SIG-M5 treated with dmso at 0.1 percent for 504 hours (cell line): ENCODE measurements around the gene PPP1CC.
"Not testable (repeated sequence)": the region's sequence is repeated elsewhere in the genome, so short reads cannot be mapped to it uniquely, and the experiment has no call there.

ENCODE experiments used
- DNase-seq: peaks from one replicate; lab custom pipeline; 2025; ENCODE audit not compliant: unreplicated experiment; lab: John Stamatoyannopoulos, UW

The PPP1CC gene

GRCh38 chr12:110742718-110743570 lies at the start of gene PPP1CC:
PPP1CC (minus strand) TSS chr12:110742891; CDS start chr12:110742707, 184 bp downstream.
- peak; percentile 96 for DNase-seq

- DNase-seq = no peak
These were observed 48.9 kb upstream of the PPP1CC start for GRCh38 chr12:110791589-110791988.

- no peak for DNase-seq
These were observed 47.6 kb upstream of the PPP1CC start for GRCh38 chr12:110790301-110790700.

- no peak for DNase-seq
These were observed 43.3 kb upstream of the PPP1CC start for GRCh38 chr12:110786012-110786411.

GRCh38 chr12:110785240-110785639 lies 42.5 kb upstream of the PPP1CC start:
- DNase-seq = no peak

GRCh38 chr12:110782922-110783321 lies 40.2 kb upstream of the PPP1CC start:
- DNase-seq = no peak

- no peak for DNase-seq
These were observed 39.4 kb upstream of the PPP1CC start for GRCh38 chr12:110782094-110782493.

- DNase-seq = no peak
These were observed 37.8 kb upstream of the PPP1CC start for GRCh38 chr12:110780448-110780847.

GRCh38 chr12:110778833-110779577 lies 36.3 kb upstream of the PPP1CC start:
- no peak for DNase-seq

- DNase-seq = no peak
These were observed 33.7 kb upstream of the PPP1CC start for GRCh38 chr12:110776410-110776809.

- no peak for DNase-seq
These were observed 33.3 kb upstream of the PPP1CC start for GRCh38 chr12:110775997-110776396.

- DNase-seq = no peak
These were observed 32.1 kb upstream of the PPP1CC start for GRCh38 chr12:110774824-110775223.

- no peak for DNase-seq
These were observed 26.3 kb upstream of the PPP1CC start for GRCh38 chr12:110768960-110769359.

- no peak for DNase-seq
These were observed 25.2 kb upstream of the PPP1CC start for GRCh38 chr12:110767863-110768262.

GRCh38 chr12:110766311-110767154 lies 23.8 kb upstream of the PPP1CC start:
- peak; percentile 15 for DNase-seq

- DNase-seq = not testable (repeated sequence)
These were observed 22.9 kb upstream of the PPP1CC start for GRCh38 chr12:110765572-110765971.

- no peak for DNase-seq
These were observed 22.4 kb upstream of the PPP1CC start for GRCh38 chr12:110765111-110765510.

GRCh38 chr12:110763583-110763982 lies 20.9 kb upstream of the PPP1CC start:
- no peak for DNase-seq

GRCh38 chr12:110762891-110763290 lies 20.2 kb upstream of the PPP1CC start:
- DNase-seq = no peak

GRCh38 chr12:110760204-110760609 lies 17.5 kb upstream of the PPP1CC start:
- DNase-seq = peak; percentile 68

GRCh38 chr12:110758922-110759321 lies 16.2 kb upstream of the PPP1CC start:
- no peak for DNase-seq
